ENCODE results near the gene TFF1.

TFF1 gene

DNA sequence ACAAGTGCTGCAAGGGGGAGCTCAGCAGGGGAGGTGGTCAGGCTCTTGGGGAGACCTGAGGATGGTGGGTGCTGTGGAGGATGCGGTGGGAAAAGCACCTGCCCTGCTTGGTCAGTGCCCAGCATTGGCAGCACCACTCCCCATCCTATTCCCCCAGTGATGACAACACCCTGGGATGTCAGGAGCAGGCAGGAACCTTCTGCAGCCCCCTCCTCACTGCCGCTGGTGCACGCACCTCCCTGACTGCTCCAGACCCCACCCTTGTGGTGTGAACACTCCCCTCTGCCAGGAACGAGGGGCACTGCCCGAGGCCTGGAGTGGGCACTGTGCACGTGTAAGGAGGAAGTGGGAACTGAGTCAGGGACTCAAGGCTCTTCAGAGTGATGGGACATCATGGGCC is 17.0 kb upstream of the TFF1 start:
- DNase-seq (ENCODE audit: low read depth in 4 of 4, low spot score in 1 of 4), result no peak

DNA sequence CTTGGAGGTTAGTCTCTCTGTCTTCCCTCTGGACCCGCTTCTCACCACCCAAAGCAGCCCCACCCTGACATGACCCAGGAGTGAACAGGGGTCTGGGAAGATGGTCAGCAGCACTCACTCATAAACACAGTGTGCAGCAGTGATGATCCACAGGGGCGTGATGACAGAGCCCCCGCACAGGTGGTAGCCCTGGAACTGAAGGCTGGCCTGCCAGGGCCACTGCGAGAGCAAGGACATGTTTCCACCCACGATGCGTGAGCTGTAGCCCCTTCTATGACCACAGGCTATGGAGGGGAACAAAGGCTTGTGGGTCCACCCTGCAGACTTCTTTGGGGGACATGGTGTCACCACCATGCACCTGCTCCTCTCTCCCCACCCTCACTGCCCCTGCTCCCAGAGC is 16.6 kb upstream of the TFF1 start:
- no peak for DNase-seq (ENCODE audit: low read depth in 4 of 4, low spot score in 1 of 4)

- no peak for DNase-seq (ENCODE audit: low read depth in 4 of 4, low spot score in 1 of 4)
Observed at GRCh38 chr21:42381347-42381984, 15.1 kb upstream of the TFF1 start.

- no peak for DNase-seq (ENCODE audit: low read depth in 4 of 4, low spot score in 1 of 4)
Observed at GRCh38 chr21:42379426-42380215, 13.3 kb upstream of the TFF1 start.

- DNase-seq (ENCODE audit: low read depth in 4 of 4, low spot score in 1 of 4), result no peak
Observed at GRCh38 chr21:42378418-42378817, 12.1 kb upstream of the TFF1 start.

DNA sequence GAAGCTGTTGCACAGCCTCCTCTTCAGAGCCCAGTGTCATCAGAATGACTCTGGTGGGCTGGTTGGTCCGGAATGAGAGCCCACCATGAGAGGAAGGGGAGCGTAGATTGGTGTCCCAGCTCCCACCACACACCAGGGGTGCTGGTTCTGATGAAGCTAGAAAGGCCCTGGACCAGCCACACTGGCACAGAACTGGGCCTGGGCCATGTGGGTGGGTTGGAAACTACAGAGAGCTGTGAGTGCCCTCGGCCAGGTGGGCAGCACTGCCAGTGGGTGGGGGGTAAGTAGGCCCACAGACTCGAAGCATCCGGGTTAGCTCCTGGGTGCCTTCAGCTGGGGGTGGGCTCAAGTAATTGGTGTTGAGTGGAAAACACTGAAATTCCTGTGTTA is 11.6 kb upstream of the TFF1 start:
- DNase-seq (ENCODE audit: low read depth in 4 of 4, low spot score in 1 of 4), result no peak

GRCh38 chr21:42377211-42377950 is 11.0 kb upstream of the TFF1 start:
- DNase-seq (ENCODE audit: low read depth in 4 of 4, low spot score in 1 of 4), result no peak

GRCh38 chr21:42376338-42376982 is 10.1 kb upstream of the TFF1 start:
- no peak for DNase-seq (ENCODE audit: low read depth in 4 of 4, low spot score in 1 of 4)

GRCh38 chr21:42375966-42376337 is 9.6 kb upstream of the TFF1 start:
- DNase-seq (ENCODE audit: low read depth in 4 of 4, low spot score in 1 of 4), result no peak

- no peak for DNase-seq (ENCODE audit: low read depth in 4 of 4, low spot score in 1 of 4)
Observed at GRCh38 chr21:42375506-42375905, 9.2 kb upstream of the TFF1 start.

DNA sequence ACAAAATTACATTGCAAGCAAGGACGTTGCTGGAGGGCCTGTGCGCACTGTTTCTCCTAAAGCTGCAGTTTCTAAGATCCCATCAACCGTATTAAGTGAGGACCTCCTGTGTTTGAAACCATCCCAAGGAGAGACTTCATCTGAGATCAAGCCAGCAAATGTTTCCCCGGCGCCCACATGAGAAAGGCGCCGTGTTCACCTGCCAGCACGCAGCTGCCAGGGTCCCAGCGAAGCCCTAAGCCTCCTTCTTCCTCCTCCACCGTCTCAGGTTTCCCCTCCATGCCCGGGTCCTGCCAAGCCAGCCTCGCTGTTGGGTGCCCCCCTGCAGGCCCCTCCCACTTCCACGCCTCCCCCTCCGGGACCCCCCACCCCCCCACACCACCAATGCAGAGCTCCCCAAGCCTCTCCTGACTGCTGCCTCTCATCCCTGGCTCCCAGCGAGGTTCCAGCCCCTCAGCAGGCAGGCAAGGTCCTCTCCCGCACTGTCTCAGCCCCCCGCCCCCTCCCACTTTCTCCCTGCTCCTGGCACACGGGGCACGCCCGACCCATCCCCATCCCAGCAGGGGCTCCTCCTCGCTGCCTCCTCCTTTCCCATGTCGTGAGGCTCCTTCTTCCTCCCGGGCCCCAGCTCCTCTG is 8.6 kb upstream of the TFF1 start:
- no peak for DNase-seq (ENCODE audit: low read depth in 4 of 4, low spot score in 1 of 4)

DNA sequence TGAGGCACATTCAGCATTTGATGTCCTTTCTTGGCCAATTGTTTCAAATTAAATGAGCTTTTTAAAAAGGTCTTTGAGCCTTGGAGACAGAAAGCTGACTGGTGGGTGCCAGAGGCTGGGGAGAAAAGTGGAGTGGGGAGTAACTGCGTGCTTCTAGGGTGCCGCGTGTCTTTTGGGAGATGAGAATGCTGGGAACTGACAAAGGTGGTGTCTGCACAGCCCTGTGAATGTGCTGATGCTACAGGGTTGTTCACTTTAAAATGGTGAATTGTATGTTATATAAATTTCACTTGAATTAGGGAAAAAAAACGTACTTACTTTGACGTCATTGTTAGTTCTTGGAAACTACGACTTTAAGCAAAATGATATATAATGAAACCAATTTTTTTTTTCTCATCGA is 8.1 kb upstream of the TFF1 start:
- no peak for DNase-seq (ENCODE audit: low read depth in 4 of 4, low spot score in 1 of 4)

GRCh38 chr21:42373908-42374455 is 7.6 kb upstream of the TFF1 start:
- DNase-seq (ENCODE audit: low read depth in 4 of 4, low spot score in 1 of 4), result no peak

DNA sequence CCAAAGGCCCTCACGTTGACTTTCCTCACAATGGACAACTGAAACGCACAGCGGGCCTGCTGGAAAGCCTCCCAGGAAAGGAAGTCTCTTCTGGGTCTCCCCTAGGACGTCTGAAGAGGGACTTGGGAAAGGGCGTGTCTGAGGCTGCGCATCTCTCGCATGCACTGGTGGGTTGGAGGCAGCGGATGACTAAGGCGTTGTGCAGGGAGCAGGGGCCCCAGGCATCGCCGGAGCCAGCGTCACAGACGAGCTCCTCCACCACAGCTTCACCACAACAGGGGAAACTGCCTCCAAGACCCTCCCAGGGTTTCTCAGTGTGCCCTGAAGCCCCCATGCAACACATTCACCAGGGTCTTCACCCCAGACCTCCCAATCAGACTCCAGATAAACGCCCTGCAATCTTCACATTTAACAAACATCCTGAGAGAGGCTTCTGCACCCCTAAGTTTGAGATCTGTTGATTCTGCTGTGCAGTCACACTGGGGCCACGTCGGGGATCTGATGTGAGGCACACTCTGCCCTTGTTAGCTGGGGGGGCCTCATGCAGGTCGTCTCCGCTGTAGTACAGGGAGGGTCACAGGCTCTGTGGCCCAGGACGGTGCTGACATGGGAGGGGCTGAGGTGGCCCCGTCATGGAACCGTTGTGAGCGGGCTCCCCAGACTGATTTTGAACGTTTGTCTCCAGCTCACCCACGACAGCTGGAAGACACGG is 7.0 kb upstream of the TFF1 start:
- DNase-seq (ENCODE audit: low read depth in 4 of 4, low spot score in 1 of 4), result peak in 2 of 4 experiments; percentile 13 to 28

- no peak for DNase-seq (ENCODE audit: low read depth in 4 of 4, low spot score in 1 of 4)
Observed at GRCh38 chr21:42370894-42371654, 4.7 kb upstream of the TFF1 start.

DNA sequence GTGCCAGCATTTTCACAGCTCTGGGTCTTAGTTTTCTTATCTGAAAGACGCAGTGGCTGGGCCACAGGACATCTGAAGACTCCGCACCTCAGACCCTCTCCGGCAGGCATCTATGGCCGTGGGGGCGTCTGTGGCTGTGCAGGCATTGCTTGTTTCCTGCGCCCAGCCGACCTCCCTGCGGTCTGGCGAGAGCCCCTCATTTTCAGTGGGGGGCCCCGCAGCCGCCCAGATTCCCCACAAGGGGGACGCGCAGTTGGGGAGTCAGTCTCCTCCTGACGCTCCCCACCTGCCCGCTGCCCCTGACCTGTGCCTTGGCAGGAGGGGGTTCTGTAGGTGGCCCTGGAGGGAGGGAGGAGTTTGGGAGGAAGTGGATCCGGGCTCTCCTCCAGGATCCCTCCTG is 3.5 kb upstream of the TFF1 start:
- no peak for DNase-seq (ENCODE audit: low read depth in 4 of 4, low spot score in 1 of 4)

- DNase-seq (ENCODE audit: low read depth in 4 of 4, low spot score in 1 of 4), result no peak
Observed at GRCh38 chr21:42367367-42368165, 1.2 kb upstream of the TFF1 start.

- no peak for DNase-seq (ENCODE audit: low read depth in 4 of 4, low spot score in 1 of 4)
Observed at GRCh38 chr21:42365770-42366169, 565 bp downstream of the TFF1 start.

Measured in stimulated activated CD4-positive, alpha-beta T cell treated with anti-CD3 and anti-CD28 coated beads, Interleukin-1b, Interleukin-23, amount 100 ng/mL, for 24 hours (primary cell).